CD4-positive, alpha-beta T cell (primary cell): ENCODE data around the gene HSH2D. TPM values are rescaled to one million over a fixed set of nuclear protein-coding genes. Genes with fewer than 3 reads are reported as not detected.

ENCODE experiments used
- ATAC-seq: fragments of 200-7000 bp; cut with Tn5 transposase; one replicate; pipeline ENCODE4 v1.10.0; 2022; ENCODE audit warnings: mild to moderate bottlenecking; ENCODE audit not compliant: poor library complexity
- CTCF ChIA-PET: fragments of 350-600 bp; sonication (Branson Sonifier 250); formaldehyde crosslinking; loops from one replicate; lab custom pipeline; 2021; ENCODE audit warnings: antibody characterized with exemption, inconsistent platforms; lab: Charles Lee
- POLR2A ChIA-PET: fragments of 350-600 bp; sonication (Branson Sonifier 250); formaldehyde crosslinking; loops from one replicate; lab custom pipeline; 2021; ENCODE audit warnings: antibody characterized with exemption, inconsistent platforms; lab: Charles Lee
- DNase-seq, 14 experiments: peaks; one replicate each; pipeline ENCODE4 v3.0.0-alpha.2; 2013 to 2020; ENCODE audit warnings: mixed read lengths in 2 of 14
- H3K27ac ChIP-seq, 2 donors: one replicate each; pipeline versions ENCODE4 v1.5.1 to v1.7.0; 2013; ENCODE audit warnings: low read length in 2 of 2, low read depth in 1 of 2, mild to moderate bottlenecking in 1 of 2
- H3K27me3 ChIP-seq, 2 experiments: 1 replicate in 1 of 2; 2 replicates in 1 of 2; pipeline versions ENCODE4 v1.6.1 to v1.7.0; 2013; ENCODE audit warnings: low read length in 2 of 2, control low read depth in 1 of 2, mild to moderate bottlenecking in 1 of 2, moderate library complexity in 1 of 2; ENCODE audit not compliant: insufficient read depth in 2 of 2, control insufficient read depth in 1 of 2
- H3K36me3 ChIP-seq: one replicate; pipeline ENCODE4 v1.6.1; 2013; ENCODE audit warnings: low read length, control low read depth; ENCODE audit not compliant: insufficient read depth
- H3K4me1 ChIP-seq: one replicate; pipeline ENCODE4 v1.6.1; 2013; ENCODE audit warnings: low read length, control low read depth; ENCODE audit not compliant: insufficient read depth
- H3K4me3 ChIP-seq: one replicate; pipeline ENCODE4 v1.5.1; 2013; ENCODE audit warnings: mild to moderate bottlenecking, low read length, moderate library complexity
- H3K9me3 ChIP-seq, 2 experiments: 1 replicate in 1 of 2; 2 replicates in 1 of 2; pipeline versions ENCODE4 v1.6.1 to v1.7.0; 2013; ENCODE audit warnings: low read length in 2 of 2, mild to moderate bottlenecking in 2 of 2, control low read depth in 1 of 2, moderate library complexity in 1 of 2; ENCODE audit not compliant: control insufficient read depth in 1 of 2, insufficient read depth in 1 of 2
- H3K27ac Mint-ChIP-seq: one replicate; pipeline ENCODE4 v1.8.0; 2020; ENCODE audit warnings: mixed read lengths
- H3K27me3 Mint-ChIP-seq: one replicate; pipeline ENCODE4 v1.8.0; 2021; ENCODE audit warnings: mixed read lengths
- H3K36me3 Mint-ChIP-seq: one replicate; pipeline ENCODE4 v1.8.0; 2021; ENCODE audit warnings: low read depth, mixed read lengths
- H3K4me1 Mint-ChIP-seq: one replicate; pipeline ENCODE4 v1.8.0; 2021; ENCODE audit warnings: low read depth, mixed read lengths
- H3K4me3 Mint-ChIP-seq: one replicate; pipeline ENCODE4 v1.8.0; 2020; ENCODE audit warnings: mild to moderate bottlenecking, mixed read lengths
- H3K9me3 Mint-ChIP-seq: one replicate; pipeline ENCODE4 v1.8.0; 2020; ENCODE audit warnings: mixed read lengths
- intact Hi-C, 2 experiments: fragments of 100-400 bp; cut with DNase I in 1 of 2; cut with micrococcal nuclease in 1 of 2; formaldehyde crosslinking; loops; one replicate each; pipeline versions ENCODE4 v1.15.1 to v1.9.0; 2023 to 2025; cut with DNase I, micrococcal nuclease
- total RNA-seq, 174 experiments: library from RNA in 2 of 174; stranded (reverse) in 2 of 174; gene quantifications; one replicate each; pipeline ENCODE4 v1.2.3 and lab custom pipeline; 2021 to 2026
- TF ChIP-seq, protein P1 (sequence below): fragments of 200-600 bp; IDR thresholded peaks from one replicate; pipeline ENCODE4 v1.8.0; 2022; ENCODE audit warnings: antibody characterized with exemption, mild to moderate bottlenecking

Gene HSH2D
- total RNA-seq, 2 experiments from 2014 or later, result 46.0 to 46.9 TPM

DNA sequence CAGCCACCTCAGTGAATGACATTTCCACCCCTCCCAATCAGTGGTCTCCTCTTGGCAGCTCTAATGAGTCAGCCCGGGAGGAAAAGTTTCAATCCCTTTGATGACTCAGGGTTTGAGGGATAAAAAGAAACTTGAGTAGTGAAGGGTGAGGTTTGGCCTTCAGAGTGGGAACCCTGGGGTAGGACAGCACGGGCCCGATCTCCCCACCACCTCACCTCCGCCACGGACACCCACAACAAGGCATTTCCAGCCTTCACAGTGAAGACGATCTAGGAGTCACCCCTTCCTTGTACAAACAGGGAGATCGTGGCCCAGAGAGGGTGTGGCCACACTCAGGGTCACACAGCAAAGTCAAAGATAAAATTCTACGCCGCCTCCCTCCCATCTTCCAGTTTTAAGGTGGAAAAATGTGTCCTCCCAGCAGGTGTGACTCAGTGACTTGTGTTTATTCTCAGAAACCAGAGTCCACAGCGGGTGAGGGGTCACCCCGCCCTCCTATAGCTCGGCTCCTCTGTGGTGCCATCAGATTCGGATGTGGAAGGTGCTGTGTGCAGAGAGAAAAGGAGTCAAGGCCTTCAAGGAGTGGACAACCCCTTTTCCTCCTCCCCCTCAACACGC, 17.6 kb downstream of the HSH2D start:
- Mint-ChIP-seq H3K36me3 (peaks cover 22% of the 10 kb centered on the region), H3K27ac (no peak overlapping the region), H3K27me3 (no peaks in the 10 kb centered on the region), H3K9me3 (no peaks in the 10 kb centered on the region), H3K4me3 (no peak overlapping the region), H3K4me1 (no peaks in the 10 kb centered on the region)
- Histone ChIP-seq H3K27me3 (no peaks in the 10 kb centered on the region), H3K27ac (no peak overlapping the region), H3K36me3 (peaks cover 15% of the 10 kb centered on the region), H3K9me3 (no peaks in the 10 kb centered on the region), H3K4me1 (peaks cover 5% of the 10 kb centered on the region), H3K4me3 (no peak overlapping the region)
- POLR2A ChIA-PET, result interaction anchor here (1.2 kb wide), 1 partner anchor 24 kb away, joined by 4 read pairs; the partner anchor contains the start of gene FAM32A
- CTCF ChIA-PET, result no interaction called here
- DNase-seq, result no peak
- no peak for ATAC-seq
- TF ChIP-seq, protein P1, sequence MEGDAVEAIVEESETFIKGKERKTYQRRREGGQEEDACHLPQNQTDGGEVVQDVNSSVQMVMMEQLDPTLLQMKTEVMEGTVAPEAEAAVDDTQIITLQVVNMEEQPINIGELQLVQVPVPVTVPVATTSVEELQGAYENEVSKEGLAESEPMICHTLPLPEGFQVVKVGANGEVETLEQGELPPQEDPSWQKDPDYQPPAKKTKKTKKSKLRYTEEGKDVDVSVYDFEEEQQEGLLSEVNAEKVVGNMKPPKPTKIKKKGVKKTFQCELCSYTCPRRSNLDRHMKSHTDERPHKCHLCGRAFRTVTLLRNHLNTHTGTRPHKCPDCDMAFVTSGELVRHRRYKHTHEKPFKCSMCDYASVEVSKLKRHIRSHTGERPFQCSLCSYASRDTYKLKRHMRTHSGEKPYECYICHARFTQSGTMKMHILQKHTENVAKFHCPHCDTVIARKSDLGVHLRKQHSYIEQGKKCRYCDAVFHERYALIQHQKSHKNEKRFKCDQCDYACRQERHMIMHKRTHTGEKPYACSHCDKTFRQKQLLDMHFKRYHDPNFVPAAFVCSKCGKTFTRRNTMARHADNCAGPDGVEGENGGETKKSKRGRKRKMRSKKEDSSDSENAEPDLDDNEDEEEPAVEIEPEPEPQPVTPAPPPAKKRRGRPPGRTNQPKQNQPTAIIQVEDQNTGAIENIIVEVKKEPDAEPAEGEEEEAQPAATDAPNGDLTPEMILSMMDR, result no peak
- intact Hi-C loops, result no loop called here

DNA sequence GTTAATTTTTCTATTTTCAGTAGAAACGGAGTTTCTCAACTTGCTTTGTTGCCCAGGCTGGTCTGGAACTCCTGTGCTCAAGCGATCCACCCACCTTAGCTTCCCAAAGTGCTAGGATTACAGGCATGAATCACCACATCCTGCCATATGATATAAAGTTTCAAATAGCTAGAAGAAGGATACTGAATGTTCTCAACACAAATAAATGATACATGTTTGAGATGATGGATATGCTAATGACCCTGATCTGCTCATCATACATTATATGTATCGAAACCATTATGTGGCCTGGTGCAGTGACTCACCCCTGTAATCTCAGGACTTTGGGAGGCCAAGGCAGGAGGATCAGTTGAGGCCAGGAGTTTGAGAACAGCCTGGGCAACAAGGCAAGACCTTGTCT, 18.4 kb downstream of the HSH2D start:
- no peak for DNase-seq
- Histone ChIP-seq H3K27me3 (no peaks in the 10 kb centered on the region), H3K27ac (no peak overlapping the region), H3K4me3 (no peak overlapping the region), H3K36me3 (peaks cover 11% of the 10 kb centered on the region), H3K9me3 (no peaks in the 10 kb centered on the region), H3K4me1 (peaks cover 5% of the 10 kb centered on the region)
- TF ChIP-seq, protein P1, result no peak
- no peak overlapping the region for H3K4me3 Mint-ChIP-seq
- CTCF ChIA-PET, result no interaction called here
- peaks cover 14% of the 10 kb centered on the region for H3K36me3 Mint-ChIP-seq
- H3K27ac Mint-ChIP-seq, result no peak overlapping the region
- H3K27me3 Mint-ChIP-seq, result no peaks in the 10 kb centered on the region
- intact Hi-C loops, result no loop called here
- POLR2A ChIA-PET, result interaction anchor here (1.2 kb wide), 1 partner anchor 23 kb away, joined by 4 read pairs; the partner anchor contains the start of gene FAM32A
- H3K9me3 Mint-ChIP-seq, result no peaks in the 10 kb centered on the region
- no peak for ATAC-seq
- H3K4me1 Mint-ChIP-seq, result no peaks in the 10 kb centered on the region

DNA sequence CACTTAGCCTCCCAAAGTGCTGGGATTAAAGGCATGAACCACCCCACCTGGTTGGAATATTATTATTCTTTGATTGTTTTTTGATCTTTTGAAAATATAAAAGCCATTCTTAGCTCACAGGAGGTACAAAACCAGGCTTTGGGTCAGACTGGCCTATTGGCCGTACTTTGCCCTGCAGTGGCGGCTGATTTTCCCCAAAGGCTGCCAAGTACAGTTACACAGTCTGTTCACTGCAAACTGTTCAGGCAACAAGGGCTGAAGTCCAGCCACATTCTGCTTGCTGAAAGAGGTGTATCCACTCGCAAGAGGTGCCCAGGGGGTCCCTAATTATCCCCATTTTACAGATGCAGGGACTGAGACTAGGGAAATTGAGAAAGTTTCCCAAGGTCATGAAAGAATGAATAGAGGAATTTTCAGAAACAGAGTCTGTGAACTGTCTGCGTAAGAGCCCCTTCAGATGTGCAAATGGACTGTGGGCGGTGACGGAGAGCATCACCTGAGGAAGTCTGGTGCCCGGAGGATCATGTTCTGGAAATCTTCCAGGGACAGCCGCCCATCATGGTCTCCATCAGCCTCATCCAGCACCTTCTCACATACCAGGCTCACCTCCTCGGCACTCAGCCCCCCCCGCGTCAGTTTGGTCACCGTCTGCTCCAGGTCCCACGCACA, 20.9 kb downstream of the HSH2D start:
- Histone ChIP-seq H3K27me3 (no peaks in the 10 kb centered on the region), H3K4me1 (peaks cover 9% of the 10 kb centered on the region), H3K4me3 (no peak overlapping the region), H3K27ac (no peak overlapping the region), H3K36me3 (no peaks in the 10 kb centered on the region), H3K9me3 (peaks cover 0 to 4% of the 10 kb centered on the region in 2 experiments)
- Mint-ChIP-seq H3K36me3 (no peaks in the 10 kb centered on the region), H3K9me3 (no peaks in the 10 kb centered on the region), H3K4me1 (no peaks in the 10 kb centered on the region), H3K27me3 (no peaks in the 10 kb centered on the region), H3K4me3 (no peak overlapping the region), H3K27ac (no peak overlapping the region)
- ATAC-seq, result no peak
- DNase-seq, result no peak
- TF ChIP-seq, protein P1, result no peak
- ChIA-PET CTCF (no interaction called here), POLR2A (no interaction called here)
- intact Hi-C loops, result no loop called here
